Muscle of leg (tissue), 16 donors: ENCODE measurements around the gene MIER3. TPM values are rescaled to one million over a fixed set of nuclear protein-coding genes. Genes with fewer than 3 reads are reported as not detected.

Source experiments
- DNase-seq: peaks from one replicate; pipeline ENCODE4 v3.0.0; 2013
- H3K27ac ChIP-seq: one replicate; pipeline ENCODE4 v1.5.1; 2013; ENCODE audit warnings: mild to moderate bottlenecking, low read length, control low read depth
- H3K27me3 ChIP-seq: one replicate; pipeline ENCODE4 v1.6.1; 2013; ENCODE audit warnings: low read length; ENCODE audit not compliant: control insufficient read depth, insufficient read depth
- H3K36me3 ChIP-seq: one replicate; pipeline ENCODE4 v1.6.1; 2013; ENCODE audit warnings: low read length; ENCODE audit not compliant: control insufficient read depth, insufficient read depth
- H3K4me1 ChIP-seq: one replicate; pipeline ENCODE4 v1.6.1; 2013; ENCODE audit warnings: low read length; ENCODE audit not compliant: control insufficient read depth, insufficient read depth
- H3K4me3 ChIP-seq: one replicate; pipeline ENCODE4 v1.5.1; 2013; ENCODE audit warnings: low read length, control low read depth
- H3K9me3 ChIP-seq: replicated peaks from 2 replicates; pipeline ENCODE4 v1.6.1; 2013; ENCODE audit warnings: low read depth, low read length; ENCODE audit not compliant: control insufficient read depth
- WGBS: methylation state at CpG from one replicate; pipeline ENCODE4 v1.1.5; 2013; ENCODE audit warnings: missing lambda C conversion rate; ENCODE audit not compliant: insufficient coverage; 5-methylcytosine and 5-hydroxymethylcytosine counted together
- long read RNA-seq, 11 donors: transcript quantifications; one replicate each; lab custom pipeline, GENCODE V29; 2026
- polyA plus RNA-seq, 8 donors: library from polyadenylated mRNA; unstranded; fragments of 120-200 nt; gene quantifications; one replicate each; pipeline versions ENCODE4 v1.2.1 to v1.2.3, GENCODE V29; 2013; ENCODE audit warnings: inconsistent platforms in 1 of 8, low replicate concordance in 1 of 8; ENCODE audit not compliant: insufficient read length in 8 of 8, insufficient read depth in 1 of 8
- total RNA-seq: library from RNA; stranded (reverse); fragments of 120-200 nt; gene quantifications from one replicate; pipeline ENCODE4 v1.2.4, GENCODE V29; 2013

MIER3 gene, protein sequence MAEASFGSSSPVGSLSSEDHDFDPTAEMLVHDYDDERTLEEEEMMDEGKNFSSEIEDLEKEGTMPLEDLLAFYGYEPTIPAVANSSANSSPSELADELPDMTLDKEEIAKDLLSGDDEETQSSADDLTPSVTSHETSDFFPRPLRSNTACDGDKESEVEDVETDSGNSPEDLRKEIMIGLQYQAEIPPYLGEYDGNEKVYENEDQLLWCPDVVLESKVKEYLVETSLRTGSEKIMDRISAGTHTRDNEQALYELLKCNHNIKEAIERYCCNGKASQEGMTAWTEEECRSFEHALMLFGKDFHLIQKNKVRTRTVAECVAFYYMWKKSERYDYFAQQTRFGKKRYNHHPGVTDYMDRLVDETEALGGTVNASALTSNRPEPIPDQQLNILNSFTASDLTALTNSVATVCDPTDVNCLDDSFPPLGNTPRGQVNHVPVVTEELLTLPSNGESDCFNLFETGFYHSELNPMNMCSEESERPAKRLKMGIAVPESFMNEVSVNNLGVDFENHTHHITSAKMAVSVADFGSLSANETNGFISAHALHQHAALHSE
- total RNA-seq: 28.5 TPM
- 10 to 100 TPM; 15.0 to 25.3 (median 19.8) TPM for polyA plus RNA-seq
- long read RNA-seq, donor 1: 0 reads
- long read RNA-seq, donor 2: 0 reads
- long read RNA-seq, donor 3: 0 reads
- long read RNA-seq, donor 4: 0 reads
- long read RNA-seq, donor 5, full-length matches to known transcripts: 1 of 7 reads
- long read RNA-seq, donor 5, partial matches to known transcripts: 0 of 7 reads
- long read RNA-seq, donor 5, other reads (novel, unspliced or antisense): 6 of 7 reads
- long read RNA-seq, donor 6: 0 reads
- long read RNA-seq, donor 7: 0 reads
- long read RNA-seq, donor 8: 0 reads
- long read RNA-seq, donor 9: 0 reads
- long read RNA-seq, donor 10: 0 reads
- long read RNA-seq, donor 11: 0 reads

DNA sequence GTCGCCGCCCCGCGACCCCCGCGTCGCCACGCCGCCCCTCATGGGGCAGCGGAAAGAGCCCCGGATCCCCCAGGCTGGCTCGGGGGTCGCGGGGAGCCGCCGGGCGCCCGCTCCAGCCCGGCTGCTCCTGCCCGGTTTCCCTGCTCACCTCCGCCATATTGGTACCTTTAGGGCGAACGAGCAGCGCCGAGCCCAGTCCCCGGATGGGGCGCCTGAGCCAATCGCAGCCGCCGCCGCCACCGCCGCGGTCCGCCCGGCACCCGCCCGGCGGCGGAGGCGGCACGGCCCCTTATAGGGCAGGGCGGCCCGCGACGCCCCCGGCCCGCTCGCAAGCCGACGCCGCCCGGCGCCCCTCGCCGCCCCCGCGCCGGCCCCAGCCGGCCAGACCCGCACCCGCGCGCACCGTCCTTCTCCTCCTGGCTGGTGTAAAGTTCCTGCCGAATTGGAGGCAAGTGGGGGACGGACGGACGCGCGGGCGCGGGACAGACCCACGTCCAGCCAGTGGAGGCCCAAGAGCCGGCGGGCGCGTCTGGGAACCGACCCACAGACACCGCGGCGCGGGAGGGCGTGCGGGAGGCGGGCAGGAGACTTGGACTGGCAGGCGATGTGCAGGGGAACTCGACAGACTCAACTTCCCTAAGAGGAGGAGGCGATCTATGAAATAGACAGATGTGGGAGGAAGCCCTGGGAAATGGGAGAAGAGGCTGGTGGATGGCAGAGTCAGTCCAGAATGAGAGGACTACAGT, at the start of gene MIER3:
MIER3 (minus strand) TSS at position 178 of the 746 bp plus-strand sequence; CDS start at position 157, 21 bp downstream.
- Histone ChIP-seq H3K27me3 (no peaks in the 10 kb centered on the region), H3K36me3 (peaks cover 2% of the 10 kb centered on the region), H3K4me1 (peaks cover 2% of the 10 kb centered on the region), H3K27ac (peak within 1 kb of the TSS; percentile 93), H3K4me3 (peak within 1 kb of the TSS; percentile 76), H3K9me3 (no peaks in the 10 kb centered on the region)
- DNase-seq: peak; percentile 89
- WGBS: under 1% methylated on average over 88 of the region's 89 CpGs

DNA sequence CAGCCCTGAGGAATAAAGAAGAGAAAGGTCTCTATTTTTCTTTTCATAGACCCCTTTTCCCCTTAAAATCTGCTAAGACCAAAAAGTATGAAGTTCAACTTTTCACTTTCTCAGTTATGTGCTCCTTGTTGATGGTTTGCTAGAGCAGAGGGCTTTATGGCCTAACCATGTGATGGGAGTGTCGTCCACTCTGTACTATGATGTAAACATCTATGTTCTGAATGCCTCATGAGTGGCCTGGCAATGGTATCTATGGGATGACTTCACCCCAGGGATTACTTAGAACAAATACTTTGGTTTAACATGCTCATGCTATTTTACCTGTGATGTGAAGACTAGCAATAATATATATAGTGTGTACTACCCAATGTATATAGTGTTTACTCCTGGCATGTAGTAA, 43.7 kb upstream of the MIER3 start:
- no peaks in the 10 kb centered on the region for H3K27me3 ChIP-seq
- H3K4me3 ChIP-seq: no peak overlapping the region
- H3K9me3 ChIP-seq: no peaks in the 10 kb centered on the region
- no CpG with 5 or more reads among the region's 1 CpG for WGBS
- H3K4me1 ChIP-seq: no peaks in the 10 kb centered on the region
- H3K27ac ChIP-seq: no peak overlapping the region
- no peaks in the 10 kb centered on the region for H3K36me3 ChIP-seq
- no peak for DNase-seq

DNA sequence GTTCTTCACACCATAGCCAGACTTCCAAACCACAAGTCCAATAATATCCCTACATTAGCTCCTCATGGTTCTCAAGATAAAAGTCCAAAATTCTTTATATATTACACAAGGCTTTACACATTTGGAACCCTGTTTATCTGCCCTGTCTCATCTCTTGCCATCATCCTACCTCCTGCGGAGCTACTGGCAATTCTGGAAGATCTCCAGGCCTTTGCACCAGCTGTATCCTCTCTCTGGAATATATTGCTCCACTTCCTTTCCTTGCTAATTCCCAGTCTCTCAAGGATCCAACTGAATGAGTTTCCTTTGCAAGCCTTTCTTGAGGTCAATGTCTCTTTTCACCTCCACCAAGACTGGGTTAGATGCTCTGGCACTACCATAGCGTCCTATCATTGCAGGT, 41.3 kb upstream of the MIER3 start:
- WGBS: 57% methylated on average over 1 of the region's 2 CpGs
- H3K4me3 ChIP-seq: no peak overlapping the region
- H3K9me3 ChIP-seq: no peaks in the 10 kb centered on the region
- no peaks in the 10 kb centered on the region for H3K27me3 ChIP-seq
- H3K4me1 ChIP-seq: no peaks in the 10 kb centered on the region
- H3K36me3 ChIP-seq: no peaks in the 10 kb centered on the region
- no peak overlapping the region for H3K27ac ChIP-seq
- no peak for DNase-seq

DNA sequence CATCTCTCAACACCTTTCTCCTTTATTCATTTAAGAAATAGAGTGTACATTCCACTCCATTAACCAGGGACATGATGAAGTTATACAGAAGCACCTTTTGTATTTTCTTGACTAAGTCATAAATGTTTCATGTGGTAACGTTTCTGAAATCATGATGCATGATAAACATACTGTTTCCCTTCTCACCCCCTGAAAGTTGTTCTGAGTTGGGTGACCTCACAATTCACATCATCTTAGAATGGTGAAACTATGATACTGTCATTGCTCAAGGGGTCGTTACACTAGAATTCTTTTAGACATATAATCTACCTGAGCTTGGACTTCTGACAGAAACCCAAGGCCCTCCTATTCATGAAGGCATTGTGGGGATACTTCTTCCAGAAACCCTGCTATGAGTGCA, 37.8 kb upstream of the MIER3 start:
- no peak overlapping the region for H3K27ac ChIP-seq
- no peaks in the 10 kb centered on the region for H3K36me3 ChIP-seq
- H3K27me3 ChIP-seq: no peaks in the 10 kb centered on the region
- H3K9me3 ChIP-seq: no peaks in the 10 kb centered on the region
- no peaks in the 10 kb centered on the region for H3K4me1 ChIP-seq
- WGBS: no CpG with 5 or more reads among the region's 2 CpGs
- H3K4me3 ChIP-seq: no peak overlapping the region
- DNase-seq: no peak

DNA sequence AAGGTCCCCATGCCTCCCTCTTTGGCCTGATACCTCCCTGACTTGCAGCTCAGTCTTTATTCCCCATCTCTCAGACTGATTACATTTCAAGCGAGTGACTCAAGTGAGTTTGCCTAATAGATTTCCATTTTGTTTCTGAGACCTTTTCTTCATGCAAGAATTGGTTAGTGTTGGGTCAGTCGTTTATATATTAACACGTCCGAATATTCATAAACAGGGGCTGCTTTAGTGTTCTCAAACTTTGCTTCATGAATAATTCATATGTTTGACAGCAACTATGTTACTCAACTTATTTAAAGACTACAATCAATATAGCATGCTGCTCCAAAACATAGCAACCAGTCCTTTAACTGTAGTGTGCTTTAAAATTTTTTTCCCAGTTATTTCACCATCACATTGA, 36.6 kb upstream of the MIER3 start:
- Histone ChIP-seq H3K36me3 (no peaks in the 10 kb centered on the region), H3K9me3 (no peaks in the 10 kb centered on the region), H3K27me3 (no peaks in the 10 kb centered on the region), H3K4me3 (no peak overlapping the region), H3K4me1 (no peaks in the 10 kb centered on the region), H3K27ac (no peak overlapping the region)
- DNase-seq: no peak
- no CpG with 5 or more reads among the region's 4 CpGs for WGBS

DNA sequence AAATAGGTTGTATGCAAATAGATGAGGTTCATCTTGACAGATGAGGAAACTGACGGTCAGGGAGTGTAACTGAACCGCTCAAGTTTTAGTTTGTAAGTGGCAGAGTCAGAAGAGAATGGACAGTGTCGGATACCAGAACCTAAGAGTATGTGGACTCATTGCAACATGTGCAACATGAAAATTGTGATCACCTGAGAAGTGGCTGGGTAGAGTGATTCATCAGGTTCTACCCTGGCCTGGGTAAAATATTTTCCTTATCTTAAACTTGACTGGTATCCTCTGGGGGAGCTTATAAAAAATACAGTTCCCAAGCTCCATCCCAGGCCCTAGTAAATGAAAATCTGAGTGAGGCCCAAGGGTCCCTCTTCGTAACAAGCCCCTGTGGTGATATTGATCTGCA, 35.2 kb upstream of the MIER3 start:
- Histone ChIP-seq H3K9me3 (no peaks in the 10 kb centered on the region), H3K27ac (no peak overlapping the region), H3K36me3 (no peaks in the 10 kb centered on the region), H3K4me3 (no peak overlapping the region), H3K27me3 (no peaks in the 10 kb centered on the region), H3K4me1 (no peaks in the 10 kb centered on the region)
- WGBS: 91% methylated on average over 2 of the region's 4 CpGs
- no peak for DNase-seq

DNA sequence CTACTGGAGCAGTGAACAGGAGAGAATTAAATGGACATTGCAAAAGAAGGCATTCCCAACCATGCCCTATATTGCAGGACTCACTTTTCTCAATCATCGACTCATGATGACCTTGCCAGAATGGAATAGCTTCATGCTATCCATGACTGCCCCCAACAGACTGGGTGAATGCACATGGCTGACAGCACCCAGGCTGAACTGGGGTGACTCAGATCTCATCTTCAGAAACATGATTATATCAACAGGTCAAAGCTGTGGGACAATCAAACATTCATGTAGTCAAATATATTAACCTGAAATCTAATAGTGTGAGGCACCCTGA, 34.7 kb upstream of the MIER3 start:
- no peaks in the 10 kb centered on the region for H3K36me3 ChIP-seq
- no peaks in the 10 kb centered on the region for H3K9me3 ChIP-seq
- no peaks in the 10 kb centered on the region for H3K27me3 ChIP-seq
- DNase-seq: no peak
- WGBS: 100% methylated on average over 1 of the region's 1 CpG
- no peaks in the 10 kb centered on the region for H3K4me1 ChIP-seq
- no peak overlapping the region for H3K4me3 ChIP-seq
- H3K27ac ChIP-seq: no peak overlapping the region

DNA sequence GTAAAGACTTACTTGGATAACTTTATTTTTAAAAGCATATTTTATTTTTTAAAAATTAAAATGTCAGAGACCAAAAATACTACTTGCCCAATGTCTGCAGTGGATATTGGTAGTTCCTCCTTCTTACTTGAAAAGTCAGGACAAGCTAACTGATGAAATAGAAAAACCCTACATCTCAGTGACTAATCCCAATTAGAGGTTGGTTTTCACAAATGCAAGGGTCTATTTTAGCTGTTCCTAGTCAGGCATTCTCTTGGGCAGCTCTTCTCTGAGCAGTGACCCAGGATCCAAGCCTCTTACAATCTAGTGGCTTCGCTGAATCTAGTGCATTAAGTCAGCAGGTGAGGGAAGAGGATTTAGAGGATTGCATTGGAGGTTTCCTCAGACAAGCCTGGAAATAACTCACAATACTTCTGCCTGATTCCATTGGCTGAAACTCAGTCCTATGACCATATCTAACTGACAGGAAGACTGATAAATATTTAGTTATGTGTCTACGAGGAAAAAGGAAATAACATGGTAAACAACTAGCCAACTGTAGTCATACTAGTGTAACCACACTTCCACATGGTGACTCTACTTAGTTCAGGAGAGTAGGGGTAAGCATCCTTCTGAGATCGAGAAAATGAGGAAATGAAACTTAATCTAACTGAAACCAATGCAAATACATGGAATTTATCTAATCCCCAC, 34.2 kb upstream of the MIER3 start:
- H3K4me1 ChIP-seq: no peaks in the 10 kb centered on the region
- H3K4me3 ChIP-seq: no peak overlapping the region
- no peaks in the 10 kb centered on the region for H3K9me3 ChIP-seq
- no CpG with 5 or more reads among the region's 3 CpGs for WGBS
- no peak overlapping the region for H3K27ac ChIP-seq
- H3K27me3 ChIP-seq: no peaks in the 10 kb centered on the region
- no peaks in the 10 kb centered on the region for H3K36me3 ChIP-seq
- DNase-seq: no peak

DNA sequence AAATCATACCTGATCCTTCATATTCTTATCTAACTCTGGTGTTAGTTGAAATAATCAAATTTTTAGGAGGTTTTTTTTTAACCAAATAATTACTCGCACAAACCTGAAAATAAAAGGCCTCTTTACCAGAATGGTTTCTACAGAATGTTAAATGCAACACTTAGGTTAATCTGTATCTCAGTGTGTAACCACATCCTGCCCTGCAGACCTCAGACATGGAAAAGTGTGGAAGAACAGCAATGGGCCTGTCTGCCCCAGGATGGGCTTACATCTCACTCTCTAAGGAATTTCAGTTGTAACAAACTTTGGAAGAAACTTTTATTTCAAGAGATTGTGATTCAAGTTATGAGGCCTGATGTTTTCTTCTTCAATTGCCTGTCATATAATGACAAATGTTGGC, 32.5 kb upstream of the MIER3 start:
- H3K27me3 ChIP-seq: no peaks in the 10 kb centered on the region
- H3K4me1 ChIP-seq: no peaks in the 10 kb centered on the region
- WGBS: no CpG with 5 or more reads among the region's 1 CpG
- no peak overlapping the region for H3K4me3 ChIP-seq
- no peaks in the 10 kb centered on the region for H3K9me3 ChIP-seq
- DNase-seq: no peak
- no peaks in the 10 kb centered on the region for H3K36me3 ChIP-seq
- no peak overlapping the region for H3K27ac ChIP-seq
